ENCODE results near the gene WNT3A.
"Not testable (repeated sequence)": the region's sequence is repeated elsewhere in the genome, so short reads cannot be mapped to it uniquely, and the experiment has no call there.

WNT3A gene, protein sequence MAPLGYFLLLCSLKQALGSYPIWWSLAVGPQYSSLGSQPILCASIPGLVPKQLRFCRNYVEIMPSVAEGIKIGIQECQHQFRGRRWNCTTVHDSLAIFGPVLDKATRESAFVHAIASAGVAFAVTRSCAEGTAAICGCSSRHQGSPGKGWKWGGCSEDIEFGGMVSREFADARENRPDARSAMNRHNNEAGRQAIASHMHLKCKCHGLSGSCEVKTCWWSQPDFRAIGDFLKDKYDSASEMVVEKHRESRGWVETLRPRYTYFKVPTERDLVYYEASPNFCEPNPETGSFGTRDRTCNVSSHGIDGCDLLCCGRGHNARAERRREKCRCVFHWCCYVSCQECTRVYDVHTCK

DNA sequence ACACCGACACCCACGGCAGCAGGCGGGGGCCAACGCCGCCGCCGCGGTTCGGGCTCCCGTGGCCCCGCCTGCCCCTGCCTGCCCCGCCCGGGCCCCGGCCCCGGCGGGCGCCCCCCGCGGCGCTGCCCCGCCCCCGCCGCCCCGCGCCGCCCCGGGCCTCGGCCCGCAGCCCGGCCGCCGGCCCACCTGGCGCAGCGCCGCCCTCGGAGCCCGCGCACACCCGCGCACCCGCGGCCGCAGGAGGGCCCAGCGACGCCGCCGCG is at the start of gene WNT3A:
Gene WNT3A (plus strand): TSS at position 213 of the 263 bp plus-strand sequence. CDS start 131 bp downstream, outside the sequence.
- no peak for DNase-seq (ENCODE audit: low read depth, low spot score)

DNA sequence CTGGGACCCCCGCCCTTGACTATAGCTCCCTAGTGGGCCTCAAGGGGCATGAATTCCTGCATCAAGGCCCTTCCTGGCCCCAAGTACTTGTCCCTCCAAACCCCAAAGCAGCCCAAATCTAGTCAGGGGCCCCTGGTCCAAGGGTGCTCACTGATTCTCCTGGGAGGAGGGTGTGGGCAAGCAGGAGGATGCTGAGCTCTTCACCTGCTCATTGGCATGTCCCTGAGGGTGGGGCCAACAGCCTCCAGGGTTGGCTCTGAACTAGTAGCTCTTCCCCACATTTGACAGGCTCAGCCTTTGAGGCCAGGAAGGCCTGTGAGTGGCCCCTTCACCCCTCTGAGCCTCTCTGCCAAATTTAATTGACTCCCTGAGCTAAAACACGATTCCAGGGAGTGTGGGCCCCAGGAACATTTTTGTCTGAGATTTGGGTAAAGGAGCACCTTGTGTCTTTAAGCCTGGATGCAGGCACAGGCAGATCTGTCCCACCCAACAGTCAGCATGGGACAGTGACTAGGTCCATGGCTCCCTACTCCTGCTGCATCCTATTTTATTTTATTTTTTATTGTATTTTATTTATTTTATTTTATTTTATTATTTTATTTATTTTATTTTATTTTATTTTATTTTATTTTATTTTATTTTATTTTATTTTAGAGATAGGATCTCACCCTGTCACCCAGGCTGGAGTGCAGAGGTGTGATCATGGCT is 48.0 kb upstream of the WNT3A start:
- DNase-seq (ENCODE audit: low read depth, low spot score) = no peak

DNA sequence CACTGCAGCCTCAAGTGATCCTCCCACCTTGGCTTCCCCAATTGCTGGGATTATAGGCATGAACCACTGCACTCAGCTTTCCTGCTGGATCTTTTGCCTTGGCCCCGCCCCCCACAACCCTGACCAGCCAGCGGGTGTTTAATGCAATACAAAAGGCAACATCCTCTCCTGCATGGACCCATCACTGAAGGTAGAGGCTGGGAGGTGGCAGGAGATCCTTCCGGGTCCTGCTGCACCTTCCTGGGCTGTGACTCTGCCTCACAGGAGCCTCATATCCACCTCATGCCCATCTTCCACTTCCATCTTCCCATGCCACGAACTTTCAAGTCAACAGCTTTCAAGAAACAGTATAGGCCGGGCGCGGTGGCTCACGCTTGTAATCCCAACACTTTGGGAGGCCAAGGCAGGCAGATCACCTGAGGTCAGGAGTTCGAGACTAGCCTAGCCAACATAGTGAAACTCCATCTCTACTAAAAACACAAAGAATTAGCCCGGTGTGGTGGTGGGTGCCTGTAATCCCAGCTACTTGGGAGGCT is 47.4 kb upstream of the WNT3A start:
- no peak for DNase-seq (ENCODE audit: low read depth, low spot score)

DNA sequence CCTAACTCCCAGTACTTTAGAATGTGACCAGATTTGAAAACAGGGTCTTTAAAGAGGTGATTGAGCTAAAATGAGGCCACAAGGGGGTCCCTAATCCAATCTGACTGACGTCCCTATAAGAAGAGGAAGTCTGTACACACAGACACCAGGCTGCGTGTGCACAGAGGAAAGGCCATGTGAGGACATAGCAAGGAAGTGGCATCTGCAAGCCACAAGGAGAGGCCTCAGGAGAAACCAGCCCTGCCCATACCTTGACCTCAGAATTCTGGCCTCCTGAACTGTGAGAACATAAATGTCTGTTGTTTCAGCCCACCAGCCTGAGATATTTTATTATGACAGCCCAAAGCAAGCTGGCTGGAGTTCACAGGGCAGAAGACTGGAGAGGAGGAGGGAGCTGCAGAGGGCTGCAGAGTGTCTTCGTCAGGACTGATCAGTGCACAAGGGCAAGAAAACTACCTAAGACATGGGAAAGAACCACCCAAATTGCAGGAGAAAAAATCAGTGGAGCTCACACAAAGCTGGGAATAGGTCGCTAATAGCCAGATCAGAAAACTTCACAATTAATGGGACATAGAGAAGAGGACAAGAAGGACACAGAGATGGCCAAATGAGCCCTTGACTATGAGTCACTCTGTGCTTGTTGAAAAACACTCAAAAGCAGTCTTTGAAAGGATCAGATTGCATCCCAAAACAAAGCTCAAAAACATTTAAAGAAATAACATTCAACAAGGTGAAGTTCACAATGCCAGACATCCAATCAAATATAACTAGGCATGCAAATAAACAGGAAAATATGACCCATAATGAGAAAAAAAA is 44.9 kb upstream of the WNT3A start:
- DNase-seq (ENCODE audit: low read depth, low spot score) = no peak

DNA sequence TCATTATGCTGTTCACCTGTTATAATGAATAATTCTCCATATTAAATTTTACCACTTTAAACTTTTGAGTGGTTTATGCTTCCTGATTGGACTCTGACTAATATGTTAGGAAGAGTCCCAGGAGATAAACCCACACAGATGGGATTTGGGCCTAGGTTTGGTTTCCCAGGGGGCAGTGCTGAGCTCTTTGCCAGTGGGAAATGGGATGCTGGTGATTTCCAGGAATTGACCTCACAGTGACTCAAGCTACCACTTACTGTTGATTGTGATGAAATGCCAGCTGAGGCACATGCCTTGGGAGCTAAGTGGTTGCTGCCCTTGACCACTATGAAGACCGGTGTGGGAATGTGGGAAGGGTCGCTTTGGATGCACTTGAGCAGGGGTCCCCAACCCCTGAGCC is 40.1 kb upstream of the WNT3A start:
- not testable (repeated sequence) for DNase-seq (ENCODE audit: low read depth, low spot score)

DNA sequence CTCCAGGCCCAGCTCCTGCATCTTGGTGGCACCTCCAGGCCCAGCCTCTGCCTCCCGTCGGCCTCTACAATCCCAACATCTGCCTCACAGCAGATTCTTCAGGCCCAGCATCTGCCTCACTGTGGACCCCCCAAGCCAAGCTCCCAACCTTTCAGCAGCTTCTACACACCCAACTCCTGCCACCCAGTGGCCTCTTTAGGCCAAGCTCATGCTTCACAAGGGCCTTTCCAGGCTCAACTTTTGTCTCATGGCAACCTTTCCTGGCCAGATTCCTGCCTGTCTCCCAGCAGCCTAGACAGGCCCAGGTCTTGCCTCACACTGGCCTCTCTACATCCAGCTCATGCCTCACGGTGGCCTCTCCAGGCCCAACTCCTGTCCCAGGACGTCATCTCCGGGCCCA is 39.0 kb upstream of the WNT3A start:
- DNase-seq (ENCODE audit: low read depth, low spot score) = not testable (repeated sequence)

DNA sequence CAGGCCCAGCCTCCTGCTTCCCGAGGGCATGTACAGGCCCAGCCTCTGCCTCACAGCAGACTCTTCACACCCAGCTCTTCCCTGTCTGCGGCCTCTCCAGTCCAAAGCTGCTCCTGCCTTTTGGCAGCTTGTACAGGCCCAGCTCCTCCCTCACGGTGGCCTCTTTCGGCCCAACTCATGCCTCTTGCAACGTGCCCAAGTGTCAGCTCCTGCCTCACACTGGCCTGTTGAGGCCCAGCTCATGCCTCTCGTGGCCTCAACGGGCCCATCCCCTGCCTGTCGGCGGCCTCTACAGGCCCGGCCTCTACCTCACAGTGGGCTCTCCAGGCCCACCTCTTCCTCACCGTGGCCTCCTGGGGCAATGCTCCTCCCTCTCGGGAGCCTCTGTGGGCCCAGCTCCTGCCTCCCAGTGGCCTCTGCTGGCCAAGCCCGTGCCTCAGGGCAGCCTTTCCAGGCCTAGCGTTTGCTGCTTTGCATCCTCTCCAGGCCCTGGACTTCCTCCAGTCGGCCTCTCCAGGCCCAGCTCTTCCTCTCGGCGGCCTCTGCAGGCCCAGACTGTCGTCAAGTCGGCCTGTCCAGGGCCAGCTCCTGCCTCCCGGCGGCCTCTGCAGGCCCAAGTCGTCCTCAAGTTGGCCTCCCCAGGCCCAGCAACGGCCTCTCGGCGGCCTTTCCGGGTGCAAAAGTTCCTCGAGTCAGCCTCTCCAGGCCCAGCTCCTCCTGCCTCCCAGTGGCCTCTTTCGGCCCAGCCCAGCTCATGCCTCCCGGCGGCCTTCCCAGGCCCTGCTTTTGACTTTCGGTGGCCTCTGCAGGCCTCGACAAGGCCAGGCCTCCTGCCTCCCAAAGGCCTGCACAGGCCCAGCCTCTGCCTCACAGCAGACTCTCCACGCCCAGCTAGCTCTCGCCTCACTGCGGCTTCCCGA is 36.5 kb upstream of the WNT3A start:
- not testable (repeated sequence) for DNase-seq (ENCODE audit: low read depth, low spot score)

DNA sequence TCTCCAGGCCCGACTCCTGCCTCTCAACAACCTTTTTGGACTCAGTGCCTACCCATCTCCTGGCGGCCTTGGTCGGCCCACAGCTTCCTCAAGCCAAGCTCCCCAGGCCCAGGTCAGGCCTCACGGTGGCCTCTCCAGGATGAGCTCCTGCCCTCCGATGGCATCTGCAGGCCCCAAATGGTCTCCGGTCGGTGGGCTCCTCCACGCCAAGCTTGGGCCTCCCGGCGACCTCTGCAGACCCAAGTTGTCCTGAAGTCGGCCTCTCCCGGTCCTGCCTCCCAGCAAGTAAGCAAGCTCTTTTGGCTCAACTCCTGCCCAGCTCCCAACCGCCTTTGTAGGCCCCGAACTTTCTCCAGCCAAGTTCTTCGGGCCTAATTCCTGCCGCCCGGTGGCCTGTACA is 35.6 kb upstream of the WNT3A start:
- DNase-seq (ENCODE audit: low read depth, low spot score) = not testable (repeated sequence)

DNA sequence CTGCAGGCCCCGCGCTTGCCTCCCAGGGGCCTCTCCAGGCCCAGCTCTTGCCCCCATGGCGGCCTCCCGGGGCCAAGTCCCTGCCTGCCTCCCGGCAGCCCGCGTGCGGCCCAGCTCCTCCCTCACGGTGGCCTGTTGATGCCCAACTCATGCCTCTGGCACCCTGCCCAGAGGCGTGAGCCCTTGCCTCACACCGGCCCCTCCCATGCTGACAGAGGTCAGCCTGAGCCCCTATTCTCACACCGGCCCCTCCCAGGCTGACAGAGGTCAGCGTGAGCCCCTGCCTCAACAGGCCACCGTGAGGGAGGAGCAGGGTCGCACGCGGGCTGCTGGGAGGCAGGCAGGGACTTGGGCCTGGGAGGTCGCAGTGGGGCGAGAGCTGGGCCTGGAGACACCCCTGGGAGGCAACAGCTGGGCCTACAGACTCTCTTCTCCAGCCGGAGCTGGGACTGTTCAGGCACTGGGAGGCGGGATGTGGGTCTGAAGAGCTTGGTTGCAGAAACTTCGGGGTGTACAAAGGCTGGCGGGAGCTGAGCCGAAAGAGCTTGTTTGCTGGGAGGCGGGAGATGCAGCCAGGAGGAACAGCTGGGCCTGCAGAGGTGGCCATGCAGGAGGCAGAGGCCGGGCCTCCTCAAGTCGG is 35.0 kb upstream of the WNT3A start:
- not testable (repeated sequence) for DNase-seq (ENCODE audit: low read depth, low spot score)

DNA sequence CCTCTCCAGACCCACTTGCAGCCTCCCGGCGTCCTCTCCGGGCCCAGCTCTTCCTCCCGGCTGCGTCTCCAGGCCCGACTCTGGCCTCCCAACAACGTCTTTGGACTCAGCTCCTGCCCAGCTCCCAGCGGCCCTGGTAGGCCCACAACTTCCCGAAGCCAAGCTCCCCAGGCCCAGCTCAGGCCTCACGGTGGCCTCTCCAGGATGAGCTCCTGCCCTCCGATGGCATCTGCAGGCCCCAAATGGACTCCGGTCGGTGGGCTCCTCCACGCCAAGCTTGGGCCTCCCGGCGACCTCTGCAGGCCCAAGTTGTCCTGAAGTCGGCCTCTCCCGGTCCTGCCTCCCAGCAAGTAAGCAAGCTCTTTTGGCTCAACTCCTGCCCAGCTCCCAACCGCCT is 34.5 kb upstream of the WNT3A start:
- not testable (repeated sequence) for DNase-seq (ENCODE audit: low read depth, low spot score)

DNA sequence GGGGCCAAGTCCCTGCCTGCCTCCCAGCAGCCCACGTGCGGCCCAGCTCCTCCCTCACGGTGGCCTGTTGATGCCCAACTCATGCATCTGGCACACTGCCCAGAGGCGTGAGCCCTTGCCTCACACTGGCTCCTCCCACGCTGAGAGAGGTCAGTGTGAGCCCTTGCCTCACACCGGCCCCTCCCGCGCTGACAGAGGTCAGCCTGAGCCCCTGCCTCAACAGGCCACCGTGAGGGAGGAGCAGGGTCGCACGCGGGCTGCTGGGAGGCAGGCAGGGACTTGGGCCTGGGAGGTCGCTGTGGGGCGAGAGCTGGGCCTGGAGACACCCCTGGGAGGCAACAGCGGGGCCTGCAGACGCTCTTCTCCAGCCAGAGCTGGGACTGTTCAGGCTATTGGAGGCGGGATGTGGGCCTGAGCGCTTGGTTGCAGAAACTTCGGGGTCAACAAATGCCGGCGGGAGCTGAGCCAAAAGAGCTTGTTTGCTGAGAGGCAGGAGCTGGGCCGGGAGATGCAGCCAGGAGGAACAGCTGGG is 33.9 kb upstream of the WNT3A start:
- DNase-seq (ENCODE audit: low read depth, low spot score) = not testable (repeated sequence)

DNA sequence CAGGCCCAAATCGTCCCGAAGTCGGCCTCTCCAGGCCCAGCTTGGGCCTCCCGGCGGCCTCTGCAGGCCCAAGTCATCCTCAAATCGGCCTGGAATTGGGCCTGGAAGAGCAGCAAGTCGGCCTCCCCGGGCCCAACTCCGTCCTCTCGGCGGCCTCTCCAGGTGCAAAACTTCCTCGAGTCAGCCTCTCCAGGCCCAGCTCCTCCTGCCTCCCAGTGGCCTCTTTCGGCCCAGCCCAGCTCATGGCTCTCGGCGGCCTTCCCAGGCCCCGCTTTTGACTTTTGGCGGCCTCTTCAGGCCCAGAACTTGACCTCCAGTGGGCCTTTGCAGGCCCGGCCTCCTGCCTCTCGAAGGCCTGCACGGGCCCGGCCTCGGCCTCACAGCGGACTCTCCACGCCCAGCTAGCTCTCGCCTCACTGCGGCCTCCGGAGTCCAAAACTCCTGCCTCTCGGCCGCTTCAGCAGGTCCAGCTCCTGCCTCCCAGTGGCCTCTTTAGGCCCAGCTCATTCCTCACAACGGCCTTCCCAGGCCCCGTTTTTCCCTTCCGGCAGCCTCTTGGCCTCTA is 33.0 kb upstream of the WNT3A start:
- not testable (repeated sequence) for DNase-seq (ENCODE audit: low read depth, low spot score)

DNA sequence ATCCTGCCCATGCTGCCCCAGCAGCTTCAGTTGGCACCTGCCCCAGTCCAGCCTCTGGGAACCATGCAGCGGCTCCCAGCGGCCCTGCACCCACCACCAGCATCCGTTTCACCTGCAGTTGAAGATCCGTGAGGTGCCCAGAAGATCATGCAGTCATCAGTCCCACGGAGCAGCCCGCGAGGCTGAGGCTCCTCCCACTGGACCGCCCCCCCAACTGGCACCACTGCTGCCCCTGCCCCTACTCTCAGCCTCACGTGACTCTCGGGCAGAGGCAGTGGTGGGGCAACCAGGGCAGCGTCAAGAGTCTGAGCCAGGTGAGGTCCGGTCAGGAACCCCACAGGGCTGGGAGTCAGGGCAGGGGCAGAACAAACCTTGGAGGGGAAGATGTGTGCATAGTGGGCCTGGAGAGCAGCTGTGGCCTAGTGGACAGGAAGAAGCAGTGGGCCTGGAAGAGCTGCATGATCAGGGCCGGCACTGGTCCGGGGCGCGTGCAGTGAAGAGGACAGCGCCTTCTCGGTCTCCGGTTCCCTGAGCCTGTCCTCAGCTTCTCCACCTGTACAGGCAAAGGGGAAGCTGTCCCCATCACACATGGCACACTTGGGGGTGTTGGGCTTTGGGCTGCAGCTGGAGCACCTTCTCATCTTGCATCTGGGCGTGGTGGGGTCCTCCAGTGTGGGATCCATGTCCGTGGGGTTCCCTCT is 31.1 kb upstream of the WNT3A start:
- not testable (repeated sequence) for DNase-seq (ENCODE audit: low read depth, low spot score)

DNA sequence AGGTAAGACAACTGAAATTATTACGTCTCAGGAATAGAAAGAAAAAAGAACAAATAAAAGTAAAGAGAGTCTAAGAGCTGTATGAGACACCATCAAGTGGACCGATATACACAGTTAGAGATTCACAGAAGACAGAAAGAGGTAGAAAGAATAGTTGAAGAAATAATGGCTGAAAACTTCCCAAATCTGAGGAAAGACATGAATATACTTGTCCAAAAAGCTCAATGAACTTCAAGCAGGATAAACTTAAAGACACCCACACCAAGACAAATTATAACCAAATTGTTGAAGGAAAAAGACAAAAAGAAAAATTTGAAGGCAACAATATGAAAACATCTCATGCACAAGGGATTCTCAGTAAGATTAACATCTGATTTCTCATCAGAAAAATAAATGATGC is 19.6 kb upstream of the WNT3A start:
- DNase-seq (ENCODE audit: low read depth, low spot score) = no peak

DNA sequence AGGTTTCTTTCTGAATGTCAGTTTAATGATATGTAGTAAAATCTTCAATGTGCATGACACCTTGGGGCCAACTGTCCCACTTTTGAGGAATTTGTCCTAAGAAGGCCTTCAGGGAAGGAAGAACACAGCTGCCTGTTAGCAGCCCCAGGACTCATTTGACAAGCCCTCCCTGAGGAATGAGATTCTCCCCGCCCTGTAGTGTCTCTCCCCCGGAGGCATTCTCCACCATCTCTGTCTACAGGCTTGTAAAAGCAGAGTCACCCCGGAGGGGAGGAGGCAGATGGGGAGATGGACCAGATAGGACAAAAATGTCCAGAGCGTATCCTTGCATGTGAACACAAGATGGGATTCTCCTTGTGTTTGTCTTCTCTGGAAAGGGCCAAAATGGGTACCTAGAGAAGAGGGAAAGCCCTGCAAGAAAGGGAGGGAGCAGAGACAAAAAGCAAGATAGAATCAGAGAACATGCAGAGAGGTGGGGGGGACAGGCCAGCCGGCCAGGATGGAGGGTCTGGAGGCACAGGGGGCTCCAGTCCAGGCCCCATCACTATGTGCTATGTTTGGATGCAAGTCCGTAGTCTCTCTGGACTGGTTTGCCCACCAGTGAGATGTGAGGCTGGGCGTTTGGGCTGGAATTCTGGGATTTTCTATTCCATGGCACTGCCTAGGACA is 12.0 kb upstream of the WNT3A start:
- no peak for DNase-seq (ENCODE audit: low read depth, low spot score)

DNA sequence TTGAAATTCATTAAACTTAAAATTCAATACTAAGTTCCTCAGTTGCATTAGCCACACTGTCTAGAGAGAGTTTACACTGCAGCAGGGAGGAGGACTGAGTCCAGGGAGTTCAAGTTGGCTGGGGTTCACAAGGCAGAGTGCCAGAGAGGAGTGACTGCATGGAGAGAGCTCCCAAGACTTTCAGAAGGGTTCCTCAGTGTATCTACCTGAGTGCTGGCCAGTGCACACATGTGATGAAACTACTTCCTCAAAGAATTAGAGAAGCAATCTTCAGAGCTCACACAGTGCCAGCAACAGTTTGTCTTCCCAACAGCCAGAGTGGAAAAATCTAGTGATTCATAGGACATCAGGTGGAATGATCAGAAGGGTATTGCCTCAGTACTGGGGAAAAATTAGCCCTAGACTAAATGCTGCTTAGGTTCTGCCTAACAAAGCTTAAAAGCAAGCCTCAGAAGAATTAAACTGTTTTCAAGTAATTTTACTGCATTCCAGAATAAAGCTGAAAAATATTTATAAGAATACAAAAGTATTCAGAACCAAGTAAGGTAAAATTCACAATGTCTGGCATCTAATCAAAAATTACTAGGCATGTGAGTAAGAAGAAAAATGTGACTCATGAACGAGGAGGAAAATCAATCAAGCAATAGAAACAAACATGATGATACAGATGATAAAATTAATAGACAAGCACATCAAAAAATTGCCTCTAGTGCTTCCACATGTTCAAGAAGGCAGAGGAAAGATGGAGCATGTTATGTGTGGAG is 10.4 kb upstream of the WNT3A start:
- no peak for DNase-seq (ENCODE audit: low read depth, low spot score)

DNA sequence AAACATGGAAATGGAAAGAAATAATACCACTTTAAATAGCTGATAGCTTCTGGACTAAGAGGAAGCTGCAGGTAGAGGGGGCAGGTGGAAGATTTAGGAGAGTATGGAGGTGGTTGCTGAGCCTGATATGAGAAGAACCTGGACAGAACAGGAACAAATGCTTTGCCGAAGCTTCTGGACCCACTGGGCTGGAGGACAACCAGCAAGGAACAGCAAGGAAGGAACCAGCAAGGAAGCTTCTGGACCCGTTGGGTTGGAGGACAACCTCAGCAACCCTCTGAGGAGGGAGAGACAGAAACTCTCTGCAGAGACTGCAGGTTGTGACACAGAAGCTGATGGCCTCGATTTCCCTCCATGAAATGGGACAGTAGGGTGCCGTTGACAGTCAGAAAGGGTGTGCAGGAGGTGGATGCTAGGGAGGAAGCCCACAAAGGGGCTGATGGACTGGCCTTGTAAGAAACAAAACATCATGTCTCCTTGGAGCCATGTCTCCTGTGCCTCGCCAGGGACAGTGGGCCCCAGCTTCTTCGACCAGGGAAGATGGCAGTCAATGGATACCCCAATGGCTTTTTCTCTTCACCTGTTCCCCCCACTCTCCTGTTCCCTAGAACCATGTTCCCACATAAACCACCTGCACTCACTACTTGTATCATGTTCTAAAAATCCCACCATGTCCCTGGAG is 8.3 kb upstream of the WNT3A start:
- DNase-seq (ENCODE audit: low read depth, low spot score) = no peak
